HepG2 (cell line): Measurements from ENCODE around the gene SP3. TPM values are rescaled to one million over a fixed set of nuclear protein-coding genes. Genes with fewer than 3 reads are reported as not detected.

Source experiments
- ATAC-seq: fragments of 200-7000 bp; cut with Tn5 transposase; 3 replicates; pipeline ENCODE4 v1.9.1; 2020; ENCODE audit warnings: mild to moderate bottlenecking, moderate library complexity
- BruUV-seq: library from RNA; stranded (reverse); fragments of 400-500 nt; replicated peaks from 2 replicates; lab custom pipeline; 2021; lab: Mats Ljungman, UMichigan
- CTCF ChIA-PET: fragments of 300-600 bp; formaldehyde crosslinking; extraction: SDS; loops from one replicate; lab custom pipeline; 2021; ENCODE audit warnings: low total read pairs, inconsistent platforms, low intra/inter-chr PET ratio; lab: Yijun Ruan, JAX
- POLR2A ChIA-PET: fragments of 350-600 bp; sonication (Branson Sonifier 250); formaldehyde crosslinking; loops from one replicate; lab custom pipeline; 2020; ENCODE audit warnings: antibody characterized with exemption, inconsistent platforms; lab: Yijun Ruan, JAX
- DNase-seq: peaks from one replicate; pipeline ENCODE4 v3.0.0-alpha.2; 2015; ENCODE audit warnings: low spot score
- FAIRE-seq: peaks from 3 replicates; lab custom pipeline; 2011; peaks lifted over from hg19 to GRCh38; lab: Jason Lieb, UNC
- H2AFZ ChIP-seq: one replicate; pipeline ENCODE4 v1.6.1; 2011; ENCODE audit warnings: low read length, inconsistent platforms
- H3K27ac ChIP-seq: fragments of 300-600 bp; 3 replicates; pipeline ENCODE4 v1.8.0; 2011; ENCODE audit warnings: mixed run types, mild to moderate bottlenecking, mixed read lengths, low read length, inconsistent platforms; ENCODE audit not compliant: insufficient read depth; ENCODE audit errors: extremely low read length
- H3K27me3 ChIP-seq, 2 experiments: fragments of 200-600 bp in 1 of 2; 2 replicates in 1 of 2; 3 replicates in 1 of 2; pipeline versions ENCODE4 v1.6.0 to v1.8.0; 2011; ENCODE audit warnings: low read length in 2 of 2, mild to moderate bottlenecking in 2 of 2, moderate library complexity in 2 of 2, inconsistent platforms in 1 of 2; ENCODE audit not compliant: insufficient read depth in 2 of 2, control insufficient read depth in 1 of 2
- H3K36me3 ChIP-seq, 2 experiments: fragments of 200-600 bp in 1 of 2; replicated peaks in 1 of 2; 2 replicates in 1 of 2; 3 replicates in 1 of 2; pipeline versions ENCODE4 v1.5.1 to v1.8.0; 2011; ENCODE audit warnings: low read length in 2 of 2, inconsistent platforms in 1 of 2; ENCODE audit not compliant: insufficient read depth in 2 of 2, control insufficient read depth in 1 of 2
- H3K4me1 ChIP-seq: 2 replicates; pipeline ENCODE4 v1.5.1; 2012; ENCODE audit warnings: low read length, inconsistent platforms; ENCODE audit not compliant: insufficient read depth
- H3K4me2 ChIP-seq: 2 replicates; pipeline ENCODE4 v1.6.0; 2011; ENCODE audit warnings: low read depth, low read length, inconsistent platforms
- H3K4me3 ChIP-seq, 3 experiments: fragments of 200-600 bp in 1 of 3; sonication (generic), shearing (Covaris generic) in 1 of 3; replicated peaks in 1 of 3; 2 replicates each; pipeline ENCODE4 v1.5.1; 2011 to 2016; ENCODE audit warnings: low read length in 3 of 3, inconsistent platforms in 2 of 3, low read depth in 2 of 3, mild to moderate bottlenecking in 2 of 3, control low read depth in 1 of 3, mixed read lengths in 1 of 3; ENCODE audit not compliant: insufficient read depth in 1 of 3
- H3K79me2 ChIP-seq: one replicate; pipeline ENCODE4 v1.6.1; 2011; ENCODE audit warnings: low read length, inconsistent platforms; ENCODE audit not compliant: insufficient read depth
- H3K9ac ChIP-seq: 2 replicates; pipeline ENCODE4 v1.6.0; 2011; ENCODE audit warnings: mild to moderate bottlenecking, low read depth, low read length, inconsistent platforms; ENCODE audit not compliant: insufficient read depth
- H3K9me3 ChIP-seq: 2 replicates; pipeline ENCODE4 v1.5.1; 2012; ENCODE audit warnings: mild to moderate bottlenecking, low read length
- H4K20me1 ChIP-seq: 2 replicates; pipeline ENCODE4 v1.6.0; 2011; ENCODE audit warnings: inconsistent platforms, mild to moderate bottlenecking, low read length, moderate library complexity; ENCODE audit not compliant: insufficient read depth
- ATM ChIP-seq: fragments of 450-650 bp; IDR thresholded peaks from 2 replicates; pipeline ENCODE4 v1.7.1; 2017; ENCODE audit warnings: mild to moderate bottlenecking, borderline replicate concordance
- CTCF ChIP-seq: sonication (generic); formaldehyde crosslinking; IDR thresholded peaks from 2 replicates; pipeline ENCODE4 v1.5.0; 2020; ENCODE audit warnings: mild to moderate bottlenecking, missing genetic modification reagents, moderate library complexity
- GABPB1 ChIP-seq: IDR thresholded peaks from 2 replicates; pipeline ENCODE4 v1.6.1; 2016; ENCODE audit warnings: mild to moderate bottlenecking, missing genetic modification reagents, moderate library complexity, missing compliant biosample characterization
- GATAD2A ChIP-seq: IDR thresholded peaks from 2 replicates; pipeline ENCODE4 v1.6.1; 2016
- MIER2 ChIP-seq: IDR thresholded peaks from 2 replicates; pipeline ENCODE4 v1.6.1; 2016; ENCODE audit warnings: missing biosample characterization, missing genetic modification reagents
- PAF1 ChIP-seq: IDR thresholded peaks from 2 replicates; pipeline ENCODE4 v1.6.1; 2016; ENCODE audit warnings: missing genetic modification reagents, missing compliant biosample characterization
- SAFB2 ChIP-seq: sonication (generic); formaldehyde crosslinking; IDR thresholded peaks from 2 replicates; pipeline ENCODE4 v1.5.1; 2020; ENCODE audit warnings: missing genetic modification reagents, low read depth, mild to moderate bottlenecking, borderline replicate concordance
- SYNCRIP ChIP-seq: fragments of 200-400 bp; formaldehyde crosslinking; IDR thresholded peaks from 2 replicates; pipeline ENCODE4 v1.6.1; 2018; ENCODE audit warnings: mild to moderate bottlenecking, low read depth, low read length; ENCODE audit not compliant: insufficient read depth
- TAF15 ChIP-seq: fragments of 200-400 bp; formaldehyde crosslinking; IDR thresholded peaks from one replicate; pipeline ENCODE4 v1.6.1; 2018; ENCODE audit warnings: mild to moderate bottlenecking, low read depth, low read length; ENCODE audit not compliant: poor library complexity, severe bottlenecking
- TCF7L2 ChIP-seq: IDR thresholded peaks from 2 replicates; pipeline ENCODE4 v1.6.1; 2011; ENCODE audit warnings: mild to moderate bottlenecking, low read depth, low read length, moderate library complexity
- ZBTB2 ChIP-seq: sonication (generic); formaldehyde crosslinking; IDR thresholded peaks from 2 replicates; pipeline ENCODE4 v1.8.0; 2022; ENCODE audit warnings: low read depth, missing genetic modification reagents
- ZFP1 ChIP-seq: IDR thresholded peaks from 2 replicates; pipeline ENCODE4 v1.6.1; 2016
- ZKSCAN8 ChIP-seq: IDR thresholded peaks from 2 replicates; pipeline ENCODE4 v1.6.1; 2016; ENCODE audit warnings: borderline replicate concordance, missing genetic modification reagents, missing compliant biosample characterization
- ZNF225 ChIP-seq: sonication (generic); formaldehyde crosslinking; IDR thresholded peaks from 2 replicates; pipeline ENCODE4 v1.4.0; 2020; ENCODE audit warnings: mild to moderate bottlenecking, missing genetic modification reagents
- ZNF333 ChIP-seq: sonication (generic); formaldehyde crosslinking; IDR thresholded peaks from 2 replicates; pipeline ENCODE4 v1.4.0; 2020; ENCODE audit warnings: mild to moderate bottlenecking, missing genetic modification reagents, borderline replicate concordance
- ZNF337 ChIP-seq: sonication (generic); formaldehyde crosslinking; IDR thresholded peaks from 2 replicates; pipeline ENCODE4 v1.5.1; 2020; ENCODE audit warnings: missing genetic modification reagents, low read depth, mild to moderate bottlenecking, borderline replicate concordance
- ZNF724P ChIP-seq: sonication (generic); formaldehyde crosslinking; IDR thresholded peaks from 2 replicates; pipeline ENCODE4 v1.8.0; 2022; ENCODE audit warnings: missing genetic modification reagents, borderline replicate concordance
- ZNF792 ChIP-seq: IDR thresholded peaks from 2 replicates; pipeline ENCODE4 v1.6.1; 2016
- WGBS: methylation state at CpG from one replicate; pipeline ENCODE4 v1.1.6; 2017; ENCODE audit warnings: low lambda C conversion rate; 5-methylcytosine and 5-hydroxymethylcytosine counted together
- in situ Hi-C: cut with HindIII; loops from 2 replicates; pipeline ENCODE4 v1.10.0; 2017; ENCODE audit warnings: low pct_unique_long_range_greater_than_20kb; ENCODE audit not compliant: extremely low pct_ligation_motif_present
- intact Hi-C: fragments of 100-400 bp; cut with micrococcal nuclease; formaldehyde crosslinking; loops from one replicate; pipeline ENCODE4 v1.10.0; 2022; ENCODE audit not compliant: unreplicated experiment
- polyA plus RNA-seq, 8 experiments: library from polyadenylated mRNA; depleted of rRNA in 3 of 8; stranded (reverse) in 7 of 8; unstranded in 1 of 8; fragments of >200 nt; fragmentation: Illumina TruSeq in 4 of 8; extraction: Trizol in 4 of 8; gene quantifications; 2 replicates each; pipeline versions ENCODE4 v1.2.1 to v1.2.3, GENCODE V29; 2011 to 2016; ENCODE audit warnings: low read depth in 4 of 8, missing spikeins in 1 of 8, mixed read lengths in 1 of 8; ENCODE audit not compliant: insufficient read depth in 1 of 8
- total RNA-seq, 5 experiments: library from RNA; depleted of rRNA; stranded (reverse); fragments of >200 nt; fragmentation: Illumina TruSeq; extraction: Trizol; gene quantifications; 2 replicates each; pipeline ENCODE4 v1.2.3, GENCODE V29; 2016; ENCODE audit warnings: low read depth in 1 of 5

SP3 gene
- total and polyA plus RNA-seq, 2 of the 13 experiments (the other 11 are each of a cell fraction or from before 2014, with no cell fraction given): 57.3 to 132 TPM

GRCh38 chr2:173965372-173966025 lies at the start of gene SP3 (continued):
- TF ChIP-seq ZBTB2 (0 out of 2 replicates have a peak, but pooled peaks have one; percentile 22), ZKSCAN8 (peak; percentile 71), ZNF333 (CRISPR knock-in tag) (peak; percentile 44; the same call in 1 of the 2 replicates), ZNF792 (peak; percentile 37; the same call in 1 of the 2 replicates), TCF7L2 (no peak), SYNCRIP (no peak), TAF15 (peak; percentile 87), MIER2 (CRISPR knock-in tag) (no peak), ZNF225 (CRISPR knock-in tag) (0 out of 2 replicates have a peak, but pooled peaks have one; percentile 42), PAF1 (CRISPR knock-in tag) (0 out of 2 replicates have a peak, but pooled peaks have one; percentile 51), ZFP1 (CRISPR knock-in tag) (peak; percentile 59; the same call in 1 of the 2 replicates), ZNF724P (CRISPR knock-in tag) (peak; percentile 89)

GRCh38 chr2:174014699-174015070 lies 49.5 kb upstream of the SP3 start:
- H3K36me3 ChIP-seq: no peaks in the 10 kb centered on the region
- H4K20me1 ChIP-seq: no peaks in the 10 kb centered on the region
- no peak overlapping the region for H2AFZ ChIP-seq
- H3K27me3 ChIP-seq: peaks cover 0 to 5% of the 10 kb centered on the region in 2 experiments; a peak in 1 of 5 replicates
- H3K27ac ChIP-seq: no peak overlapping the region
- H3K9me3 ChIP-seq: no peaks in the 10 kb centered on the region
- FAIRE-seq (no peak), ATAC-seq (no peak)
- H3K79me2 ChIP-seq: no peaks in the 10 kb centered on the region
- H3K4me3 ChIP-seq: no peak overlapping the region
- no TSS peak for BruUV-seq
- WGBS: 33% methylated on average over 2 of the region's 2 CpGs
- no peak overlapping the region for H3K9ac ChIP-seq
- in situ Hi-C loops (loop anchor here (25.0 kb wide), 1 partner anchor 602 kb away; no protein-coding TSS in a partner anchor), intact Hi-C loops (loop anchor here (1.0 kb wide), 1 partner anchor 10 kb away; no protein-coding TSS in a partner anchor)
- no peak for TF ChIP-seq SAFB2 (CRISPR knock-in tag)
- TF ChIP-seq GATAD2A (CRISPR knock-in tag): no peak
- TF ChIP-seq CTCF (CRISPR knock-in tag): no peak
- no peak for TF ChIP-seq ATM
- TF ChIP-seq ZNF337 (CRISPR knock-in tag): no peak
- TF ChIP-seq GABPB1 (CRISPR knock-in tag): no peak
- TF ChIP-seq, all 625 proteins: peak for 0
- ChIA-PET POLR2A (no interaction called here), CTCF (no interaction called here)
- Histone ChIP-seq H3K4me1 (peaks cover 24% of the 10 kb centered on the region), H3K4me2 (no peak overlapping the region)
- DNase-seq: no peak
